VCaP (cell line): ENCODE data around the gene RGS17.
"Not testable (repeated sequence)": the region's sequence is repeated elsewhere in the genome, so short reads cannot be mapped to it uniquely, and the experiment has no call there.

Source experiments
- H3K27ac ChIP-seq: fragments of 450-650 bp; 2 replicates; pipeline ENCODE4 v1.5.1; 2017
- CTCF ChIP-seq: fragments of 450-650 bp; conservative IDR thresholded peaks from 2 replicates; pipeline ENCODE4 v1.5.1; 2017; ENCODE audit warnings: mild to moderate bottlenecking, moderate library complexity

Gene RGS17

GRCh38 chr6:153123801-153124200 lies 7.3 kb downstream of the RGS17 start:
- TF ChIP-seq CTCF: no peak
- H3K27ac ChIP-seq: peak overlapping the region; percentile 94

DNA sequence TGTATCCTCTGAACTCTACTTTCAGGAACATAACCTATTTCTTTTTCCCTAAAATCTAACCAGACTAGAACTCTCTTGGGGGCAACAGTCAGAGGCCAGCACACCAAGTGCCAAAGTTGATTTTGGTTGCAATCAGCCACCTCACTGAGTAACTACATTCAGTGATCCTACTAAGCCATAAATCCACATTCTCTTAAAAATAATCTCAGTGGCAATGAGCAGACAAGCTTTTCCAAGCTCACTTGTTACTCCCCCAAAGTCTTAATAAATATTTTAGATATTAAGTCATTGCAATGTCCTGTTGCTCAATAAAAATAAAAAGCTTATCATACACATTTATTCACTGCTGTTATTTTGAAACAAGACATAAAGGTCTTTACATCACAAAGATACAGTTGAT lies 9.8 kb downstream of the RGS17 start:
- no peak overlapping the region for H3K27ac ChIP-seq
- TF ChIP-seq CTCF: no peak

- no peak for TF ChIP-seq CTCF
- no peak overlapping the region for H3K27ac ChIP-seq
These were observed 12.8 kb downstream of the RGS17 start for GRCh38 chr6:153117986-153118879.

DNA sequence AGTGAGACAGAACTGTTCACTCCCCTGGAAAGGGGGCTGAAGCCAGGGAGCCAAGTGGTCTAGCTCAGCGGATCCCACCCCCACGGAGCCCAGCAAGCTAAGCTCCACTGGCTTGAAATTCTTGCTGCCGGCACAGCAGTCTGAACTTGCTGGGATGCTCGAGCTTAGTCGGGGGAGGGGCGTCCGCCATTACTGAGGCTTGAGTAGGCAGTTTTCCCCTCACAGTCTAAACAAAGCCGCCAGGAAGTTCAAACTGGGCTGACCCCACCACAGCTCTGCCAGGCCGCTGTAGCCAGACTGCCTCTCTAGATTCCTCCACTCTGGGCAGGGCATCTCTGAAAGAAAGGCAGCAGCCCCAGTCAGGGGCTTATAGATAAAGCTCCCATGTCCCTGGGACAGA lies 20.0 kb downstream of the RGS17 start:
- not testable (repeated sequence) for H3K27ac ChIP-seq

DNA sequence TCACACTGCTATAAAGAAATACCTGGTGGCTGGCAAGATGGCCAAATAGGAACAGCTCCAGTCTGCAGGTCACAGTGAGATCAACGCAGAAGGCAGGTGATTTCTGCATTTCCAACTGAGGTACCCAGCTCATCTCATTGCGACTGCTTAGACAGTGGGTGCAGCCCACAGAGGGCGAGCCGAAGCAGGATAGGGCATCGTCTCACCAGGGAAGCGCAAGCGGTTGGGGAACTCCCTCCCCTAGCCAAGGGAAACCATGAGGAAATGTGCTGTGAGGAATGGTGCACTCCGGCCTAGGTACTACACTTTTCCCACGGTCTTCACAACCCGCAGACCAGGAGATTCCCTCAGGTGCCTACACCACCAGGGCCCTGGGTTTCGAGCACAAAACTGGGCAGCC lies 20.5 kb downstream of the RGS17 start:
- H3K27ac ChIP-seq: not testable (repeated sequence)

- no peak overlapping the region for H3K27ac ChIP-seq
- peak; percentile 52; the same call in 1 of the 2 replicates for TF ChIP-seq CTCF
These were observed 22.8 kb downstream of the RGS17 start for GRCh38 chr6:153108315-153108714.

DNA sequence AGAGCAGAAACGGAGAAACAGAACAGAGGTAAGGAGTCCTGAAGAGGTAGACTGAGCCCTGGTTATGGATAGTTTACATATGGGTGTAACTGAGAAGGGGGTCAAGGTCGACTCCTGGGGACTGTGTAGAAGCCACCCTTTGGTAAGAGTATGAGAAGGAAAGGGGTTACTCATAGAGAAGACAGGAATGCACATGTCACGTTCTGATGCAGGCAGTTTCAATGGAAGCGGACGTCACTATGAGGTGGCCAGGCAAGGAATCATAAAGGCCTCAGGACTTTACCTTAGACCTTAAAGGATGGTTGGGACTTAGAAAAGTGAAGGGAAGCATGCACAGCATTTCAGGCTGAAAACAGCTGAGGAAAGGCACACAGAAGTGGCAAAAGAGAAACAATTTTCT lies 25.1 kb downstream of the RGS17 start:
- H3K27ac ChIP-seq: no peak overlapping the region
- TF ChIP-seq CTCF: no peak

DNA sequence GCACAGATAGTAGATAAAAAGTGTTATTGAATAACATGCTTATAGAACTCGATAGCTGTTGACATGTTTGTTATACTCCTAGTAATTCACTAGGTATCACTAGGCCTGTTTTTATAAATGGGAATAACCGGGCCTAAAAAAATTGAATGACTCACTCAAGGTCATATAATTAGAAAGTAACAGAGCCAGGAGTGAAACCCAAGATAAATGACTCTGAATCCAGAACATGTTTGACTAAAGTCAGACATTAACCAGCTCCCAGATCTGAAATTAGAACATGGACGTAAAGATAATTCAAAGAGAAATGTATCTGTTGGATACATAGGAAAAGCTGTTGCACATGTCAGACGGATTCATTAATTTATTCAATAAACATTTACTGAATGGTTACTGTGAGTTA lies 26.9 kb downstream of the RGS17 start:
- no peak for TF ChIP-seq CTCF
- no peak overlapping the region for H3K27ac ChIP-seq
